GM18499 (cell line): ENCODE data around the gene PCDHGA7.
"Not testable (repeated sequence)": the region's sequence is repeated elsewhere in the genome, so short reads cannot be mapped to it uniquely, and the experiment has no call there.

ENCODE experiments used
- ATAC-seq: cut with Tn5 transposase; IDR thresholded peaks from one replicate; pipeline ENCODE4 v1.9.1; 2021; ENCODE audit warnings: moderate number of reproducible peaks; ENCODE audit not compliant: insufficient read depth, unreplicated experiment

Gene PCDHGA7

DNA sequence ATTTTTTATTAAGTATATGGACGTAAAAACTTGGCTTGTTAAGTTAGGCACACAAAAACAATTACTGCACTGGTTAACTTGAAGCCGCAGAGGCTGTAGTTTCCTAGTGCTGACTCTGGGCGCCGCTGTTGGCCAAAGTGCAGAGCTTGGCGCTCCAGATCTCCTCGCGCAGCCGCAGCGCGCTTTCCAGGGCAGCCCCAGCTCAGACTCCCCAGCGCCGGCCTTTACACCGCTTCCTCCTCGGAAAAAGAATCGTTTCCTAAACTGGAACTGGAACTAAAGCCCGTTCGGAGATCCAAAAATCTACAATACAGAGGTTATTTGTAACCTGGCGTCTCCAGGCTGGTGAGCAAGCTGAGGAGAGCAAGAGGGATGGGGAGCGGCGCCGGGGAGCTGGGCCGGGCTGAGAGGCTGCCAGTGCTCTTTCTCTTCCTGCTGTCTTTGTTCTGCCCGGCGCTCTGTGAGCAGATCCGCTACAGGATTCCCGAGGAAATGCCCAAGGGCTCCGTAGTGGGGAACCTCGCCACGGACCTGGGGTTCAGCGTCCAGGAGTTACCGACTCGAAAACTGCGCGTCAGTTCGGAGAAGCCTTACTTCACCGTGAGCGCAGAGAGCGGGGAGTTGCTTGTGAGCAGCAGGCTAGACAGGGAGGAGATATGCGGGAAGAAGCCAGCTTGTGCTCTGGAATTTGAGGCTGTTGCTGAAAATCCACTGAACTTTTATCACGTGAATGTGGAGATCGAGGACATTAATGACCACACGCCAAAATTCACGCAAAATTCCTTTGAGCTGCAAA, 15.4 kb downstream of the PCDHGA7 start, which contains the start of gene PCDHGB5:
PCDHGB5 (plus strand) TSS at position 192 of the 796 bp plus-strand sequence; CDS start at position 373, 181 bp downstream.
- peak; percentile 78 for ATAC-seq

DNA sequence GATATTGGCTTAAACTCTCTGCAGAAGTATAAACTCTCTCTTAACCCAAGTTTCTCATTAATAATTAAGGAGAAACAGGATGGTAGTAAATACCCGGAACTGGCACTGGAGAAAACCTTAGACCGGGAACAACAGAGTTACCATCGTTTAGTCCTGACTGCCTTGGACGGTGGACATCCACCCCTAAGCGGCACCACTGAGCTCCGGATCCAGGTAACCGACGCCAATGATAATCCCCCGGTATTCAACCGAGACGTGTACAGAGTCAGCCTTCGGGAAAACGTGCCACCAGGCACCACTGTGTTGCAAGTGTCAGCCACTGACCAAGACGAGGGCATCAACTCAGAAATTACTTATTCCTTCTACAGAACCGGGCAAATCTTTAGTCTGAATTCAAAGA, 16.1 kb downstream of the PCDHGA7 start:
- no peak for ATAC-seq

DNA sequence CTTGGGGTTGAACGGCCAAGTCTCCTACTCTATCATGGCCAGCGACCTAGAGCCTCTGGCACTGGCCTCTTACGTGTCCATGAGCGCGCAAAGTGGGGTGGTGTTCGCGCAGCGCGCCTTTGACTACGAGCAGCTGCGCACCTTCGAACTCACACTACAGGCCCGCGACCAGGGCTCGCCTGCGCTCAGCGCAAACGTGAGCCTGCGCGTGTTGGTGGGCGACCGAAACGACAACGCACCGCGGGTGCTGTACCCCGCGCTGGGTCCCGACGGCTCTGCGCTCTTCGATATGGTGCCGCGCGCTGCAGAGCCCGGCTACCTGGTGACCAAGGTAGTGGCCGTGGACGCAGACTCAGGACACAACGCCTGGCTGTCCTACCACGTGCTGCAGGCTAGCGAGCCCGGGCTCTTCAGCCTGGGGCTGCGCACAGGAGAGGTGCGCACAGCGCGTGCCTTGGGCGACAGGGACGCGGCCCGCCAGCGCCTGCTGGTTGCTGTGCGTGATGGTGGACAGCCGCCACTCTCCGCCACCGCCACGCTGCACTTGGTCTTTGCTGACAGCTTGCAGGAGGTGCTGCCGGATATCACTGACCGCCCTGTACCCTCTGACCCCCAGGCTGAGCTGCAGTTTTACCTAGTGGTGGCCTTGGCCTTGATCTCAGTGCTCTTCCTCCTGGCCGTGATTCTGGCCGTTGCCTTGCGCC, 17.2 kb downstream of the PCDHGA7 start:
- no peak for ATAC-seq

DNA sequence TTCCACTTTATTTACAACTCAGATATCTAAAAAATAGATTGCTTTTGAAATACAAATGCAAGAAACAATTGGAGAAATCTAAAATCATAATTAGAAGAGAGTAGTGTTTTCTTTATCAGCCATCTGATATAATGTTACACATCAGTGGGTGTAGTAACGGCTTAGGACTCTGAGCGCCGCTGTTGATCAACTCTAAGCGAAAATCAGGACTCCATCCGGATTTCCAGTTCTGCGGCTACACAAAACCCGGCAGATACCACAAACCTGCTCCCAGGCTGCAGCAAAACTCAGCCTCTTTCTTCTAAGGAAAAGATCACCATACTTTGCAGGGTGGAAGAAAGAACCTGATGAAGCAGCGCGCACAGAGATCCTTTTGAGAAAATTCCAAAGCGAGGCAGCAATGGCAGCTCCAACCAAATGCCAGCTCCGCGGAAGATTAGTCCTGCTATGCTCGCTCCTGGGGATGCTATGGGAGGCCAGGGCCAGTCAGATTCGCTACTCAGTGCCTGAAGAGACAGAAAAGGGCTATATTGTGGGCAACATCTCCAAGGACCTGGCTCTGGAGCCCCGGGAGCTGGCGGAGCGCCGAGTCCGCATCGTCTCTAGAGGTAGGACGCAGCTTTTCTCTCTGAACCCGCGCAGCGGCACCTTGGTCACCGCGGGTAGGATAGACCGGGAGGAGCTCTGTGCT, 20.2 kb downstream of the PCDHGA7 start, which contains the start of gene PCDHGA9:
PCDHGA9 (plus strand) TSS at position 226 of the 691 bp plus-strand sequence; CDS start at position 401, 175 bp downstream.
- no peak for ATAC-seq

DNA sequence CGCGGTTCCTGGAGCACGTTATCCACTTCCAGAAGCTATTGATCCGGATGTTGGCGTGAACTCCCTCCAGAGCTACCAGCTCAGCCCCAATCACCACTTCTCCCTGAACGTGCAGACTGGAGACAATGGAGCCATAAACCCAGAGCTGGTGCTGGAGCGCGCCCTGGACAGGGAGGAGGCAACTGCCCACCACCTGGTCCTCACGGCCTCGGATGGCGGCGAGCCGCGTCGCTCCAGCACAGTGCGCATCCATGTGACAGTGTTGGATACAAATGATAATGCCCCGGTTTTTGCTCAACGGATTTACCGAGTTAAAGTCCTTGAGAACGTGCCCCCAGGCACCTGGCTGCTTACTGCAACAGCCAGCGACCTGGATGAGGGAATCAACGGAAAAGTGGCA, 20.8 kb downstream of the PCDHGA7 start:
- no peak for ATAC-seq

DNA sequence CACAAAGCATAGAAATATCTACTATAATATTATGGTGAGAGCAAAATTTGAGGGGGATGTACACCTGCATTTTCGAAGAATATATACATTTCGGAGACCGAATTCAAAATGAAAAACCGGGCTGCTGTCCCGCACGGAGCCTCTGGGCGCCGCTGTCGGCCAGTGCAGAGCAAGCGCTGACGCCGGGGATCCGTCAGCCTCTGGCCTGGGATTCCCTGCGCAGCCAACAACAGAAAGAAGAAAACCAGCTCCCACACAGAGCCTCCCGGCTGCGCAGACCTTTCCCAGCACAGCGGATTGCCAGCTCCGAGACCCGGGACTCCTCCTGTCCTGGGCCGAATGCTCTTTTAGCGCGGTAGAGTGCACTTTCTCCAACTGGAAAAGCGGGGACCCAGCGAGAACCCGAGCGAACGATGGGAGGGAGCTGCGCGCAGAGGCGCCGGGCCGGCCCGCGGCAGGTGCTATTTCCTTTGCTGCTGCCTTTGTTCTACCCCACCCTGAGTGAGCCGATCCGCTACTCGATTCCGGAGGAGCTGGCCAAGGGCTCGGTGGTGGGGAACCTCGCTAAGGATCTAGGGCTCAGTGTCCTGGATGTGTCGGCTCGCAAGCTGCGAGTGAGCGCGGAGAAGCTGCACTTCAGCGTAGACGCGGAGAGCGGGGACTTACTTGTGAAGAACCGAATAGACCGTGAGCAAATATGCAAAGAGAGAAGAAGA, 25.4 kb downstream of the PCDHGA7 start, which contains the start of gene PCDHGB6:
PCDHGB6 (plus strand) TSS at position 232 of the 716 bp plus-strand sequence; CDS start at position 414, 182 bp downstream.
- not testable (repeated sequence) for ATAC-seq

DNA sequence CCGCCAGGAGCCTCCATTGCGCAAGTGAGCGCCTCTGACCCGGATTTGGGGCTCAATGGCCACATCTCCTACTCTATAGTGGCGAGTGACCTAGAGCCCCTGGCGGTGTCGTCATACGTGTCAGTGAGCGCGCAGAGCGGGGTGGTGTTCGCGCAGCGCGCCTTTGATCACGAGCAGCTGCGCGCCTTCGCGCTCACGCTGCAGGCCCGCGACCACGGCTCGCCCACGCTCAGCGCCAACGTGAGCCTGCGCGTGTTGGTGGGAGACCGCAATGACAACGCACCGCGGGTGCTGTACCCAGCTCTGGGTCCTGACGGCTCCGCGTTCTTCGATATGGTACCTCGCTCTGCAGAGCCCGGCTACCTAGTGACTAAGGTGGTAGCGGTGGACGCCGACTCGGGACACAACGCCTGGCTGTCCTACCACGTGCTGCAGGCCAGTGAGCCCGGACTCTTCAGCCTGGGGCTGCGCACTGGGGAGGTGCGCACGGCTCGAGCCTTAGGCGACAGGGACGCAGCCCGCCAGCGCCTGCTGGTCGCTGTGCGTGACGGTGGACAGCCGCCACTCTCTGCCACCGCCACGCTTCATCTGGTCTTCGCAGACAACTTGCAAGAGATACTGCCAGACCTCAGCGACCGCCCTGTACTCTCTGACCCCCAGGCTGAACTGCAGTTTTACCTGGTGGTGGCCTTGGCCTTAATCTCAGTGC, 27.2 kb downstream of the PCDHGA7 start:
- ATAC-seq = no peak

DNA sequence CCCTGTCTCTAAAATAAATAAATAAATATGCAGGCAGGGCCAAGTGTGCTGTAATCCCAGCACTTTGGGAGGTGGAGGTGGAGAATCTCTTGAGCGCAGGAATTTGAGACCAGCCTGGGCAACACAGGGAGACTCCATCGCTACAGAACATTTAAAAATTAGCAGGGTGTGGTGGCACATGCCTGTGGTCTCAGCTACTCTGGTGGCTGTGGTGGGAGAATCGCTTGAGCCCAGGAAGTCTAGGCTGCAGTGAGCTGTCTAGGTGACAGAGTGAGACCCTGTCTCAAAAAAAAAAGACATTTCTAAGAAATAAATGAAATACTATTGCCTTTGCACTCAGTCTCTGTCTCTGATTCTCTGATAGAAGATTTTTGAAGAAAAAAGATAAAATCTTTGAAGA, 29.0 kb downstream of the PCDHGA7 start:
- ATAC-seq = no peak

DNA sequence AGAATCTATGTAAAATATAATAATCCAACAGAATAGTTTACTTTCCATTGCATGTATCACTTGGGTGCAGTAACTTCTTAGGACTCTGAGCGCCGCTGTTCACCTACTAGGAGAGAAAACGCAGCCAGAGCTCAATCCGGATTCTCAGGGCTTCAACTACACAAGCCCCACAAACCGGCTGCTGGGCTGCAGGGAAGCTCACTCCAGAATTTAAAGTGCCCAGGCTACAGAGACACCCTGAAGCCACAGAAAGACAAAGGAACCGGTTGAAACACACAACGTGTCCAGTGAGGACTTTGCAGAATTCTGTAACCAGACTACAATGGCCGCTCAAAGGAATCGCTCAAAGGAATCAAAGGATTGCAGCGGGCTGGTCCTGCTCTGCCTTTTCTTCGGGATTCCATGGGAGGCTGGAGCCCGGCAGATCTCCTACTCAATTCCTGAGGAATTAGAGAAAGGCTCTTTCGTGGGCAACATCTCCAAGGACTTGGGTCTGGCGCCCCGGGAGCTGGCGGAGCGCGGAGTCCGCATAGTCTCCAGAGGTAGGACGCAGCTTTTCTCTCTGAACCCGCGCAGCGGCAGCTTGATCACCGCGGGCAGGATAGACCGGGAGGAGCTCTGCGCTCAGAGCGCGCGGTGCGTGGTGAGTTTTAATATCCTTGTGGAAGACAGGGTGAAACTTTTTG, 30.5 kb downstream of the PCDHGA7 start, which contains the start of gene PCDHGA10:
PCDHGA10 (plus strand) TSS at position 134 of the 686 bp plus-strand sequence; CDS start at position 323, 189 bp downstream.
- no peak for ATAC-seq

DNA sequence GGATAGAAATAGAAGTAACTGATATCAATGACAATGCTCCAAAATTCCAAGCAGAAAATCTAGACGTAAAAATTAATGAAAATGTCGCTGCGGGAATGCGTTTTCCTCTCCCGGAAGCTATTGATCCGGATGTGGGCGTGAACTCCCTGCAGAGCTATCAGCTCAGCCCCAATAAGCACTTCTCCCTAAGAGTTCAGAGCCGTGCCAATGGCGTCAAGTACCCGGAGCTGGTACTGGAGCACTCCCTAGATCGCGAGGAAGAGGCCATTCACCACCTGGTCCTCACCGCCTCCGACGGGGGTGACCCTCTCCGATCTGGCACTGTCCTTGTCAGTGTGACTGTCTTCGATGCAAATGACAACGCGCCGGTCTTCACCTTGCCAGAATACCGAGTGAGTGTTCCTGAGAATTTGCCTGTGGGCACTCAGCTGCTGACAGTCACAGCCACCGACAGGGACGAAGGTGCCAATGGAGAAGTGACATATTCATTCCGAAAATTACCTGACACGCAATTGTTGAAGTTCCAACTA, 31.1 kb downstream of the PCDHGA7 start:
- ATAC-seq = no peak

DNA sequence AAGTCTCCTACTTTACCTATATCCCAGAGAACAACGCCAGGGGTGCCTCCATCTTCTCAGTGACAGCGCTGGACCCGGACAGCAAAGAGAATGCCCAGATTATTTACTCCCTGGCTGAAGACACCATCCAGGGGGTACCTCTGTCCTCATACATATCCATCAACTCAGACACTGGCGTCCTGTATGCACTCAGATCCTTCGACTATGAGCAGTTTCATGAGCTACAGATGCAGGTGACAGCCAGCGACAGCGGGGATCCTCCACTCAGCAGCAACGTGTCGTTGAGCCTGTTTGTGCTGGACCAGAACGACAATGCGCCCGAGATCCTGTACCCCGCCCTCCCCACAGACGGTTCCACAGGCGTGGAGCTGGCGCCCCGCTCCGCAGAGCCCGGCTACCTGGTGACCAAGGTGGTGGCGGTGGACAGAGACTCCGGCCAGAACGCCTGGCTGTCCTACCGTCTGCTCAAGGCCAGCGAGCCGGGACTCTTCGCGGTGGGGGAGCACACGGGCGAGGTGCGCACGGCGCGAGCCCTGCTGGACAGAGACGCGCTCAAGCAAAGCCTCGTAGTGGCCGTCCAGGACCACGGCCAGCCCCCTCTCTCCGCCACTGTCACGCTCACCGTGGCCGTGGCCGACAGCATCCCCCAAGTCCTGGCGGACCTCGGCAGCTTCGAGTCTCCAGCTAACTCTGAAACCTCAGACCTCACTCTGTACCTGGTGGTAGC, 32.2 kb downstream of the PCDHGA7 start:
- not testable (repeated sequence) for ATAC-seq

DNA sequence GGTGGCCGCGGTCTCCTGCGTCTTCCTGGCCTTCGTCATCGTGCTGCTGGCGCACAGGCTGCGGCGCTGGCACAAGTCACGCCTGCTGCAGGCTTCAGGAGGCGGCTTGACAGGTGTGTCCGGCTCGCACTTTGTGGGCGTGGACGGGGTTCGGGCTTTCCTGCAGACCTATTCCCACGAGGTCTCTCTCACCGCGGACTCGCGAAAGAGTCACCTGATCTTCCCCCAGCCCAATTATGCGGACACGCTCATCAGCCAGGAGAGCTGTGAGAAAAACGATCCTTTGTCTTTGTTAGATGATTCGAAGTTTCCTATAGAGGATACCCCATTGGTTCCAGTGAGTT, 32.7 kb downstream of the PCDHGA7 start:
- not testable (repeated sequence) for ATAC-seq

DNA sequence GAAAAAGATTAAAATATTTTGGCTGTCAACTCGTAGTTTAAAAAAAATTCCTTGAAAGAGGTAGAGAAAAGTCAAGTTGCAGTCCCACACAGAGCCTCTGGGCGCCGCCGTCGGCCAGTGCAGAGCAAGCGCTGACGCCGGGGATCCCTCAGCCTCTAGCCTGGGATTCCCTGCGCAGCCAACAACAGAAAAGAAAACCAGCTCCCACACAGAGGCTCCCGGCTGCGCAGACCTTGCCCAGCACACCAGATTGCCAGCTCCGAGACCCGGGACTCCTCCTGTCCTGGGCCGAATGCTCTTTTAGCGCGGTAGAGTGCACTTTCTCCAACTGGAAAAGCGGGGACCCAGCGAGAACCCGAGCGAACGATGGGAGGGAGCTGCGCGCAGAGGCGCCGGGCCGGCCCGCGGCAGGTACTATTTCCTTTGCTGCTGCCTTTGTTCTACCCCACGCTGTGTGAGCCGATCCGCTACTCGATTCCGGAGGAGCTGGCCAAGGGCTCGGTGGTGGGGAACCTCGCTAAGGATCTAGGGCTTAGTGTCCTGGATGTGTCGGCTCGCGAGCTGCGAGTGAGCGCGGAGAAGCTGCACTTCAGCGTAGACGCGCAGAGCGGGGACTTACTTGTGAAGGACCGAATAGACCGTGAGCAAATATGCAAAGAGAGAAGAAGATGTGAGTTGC, 35.1 kb downstream of the PCDHGA7 start, which contains the start of gene PCDHGB7:
PCDHGB7 (plus strand) TSS at position 184 of the 679 bp plus-strand sequence; CDS start at position 367, 183 bp downstream.
- not testable (repeated sequence) for ATAC-seq

DNA sequence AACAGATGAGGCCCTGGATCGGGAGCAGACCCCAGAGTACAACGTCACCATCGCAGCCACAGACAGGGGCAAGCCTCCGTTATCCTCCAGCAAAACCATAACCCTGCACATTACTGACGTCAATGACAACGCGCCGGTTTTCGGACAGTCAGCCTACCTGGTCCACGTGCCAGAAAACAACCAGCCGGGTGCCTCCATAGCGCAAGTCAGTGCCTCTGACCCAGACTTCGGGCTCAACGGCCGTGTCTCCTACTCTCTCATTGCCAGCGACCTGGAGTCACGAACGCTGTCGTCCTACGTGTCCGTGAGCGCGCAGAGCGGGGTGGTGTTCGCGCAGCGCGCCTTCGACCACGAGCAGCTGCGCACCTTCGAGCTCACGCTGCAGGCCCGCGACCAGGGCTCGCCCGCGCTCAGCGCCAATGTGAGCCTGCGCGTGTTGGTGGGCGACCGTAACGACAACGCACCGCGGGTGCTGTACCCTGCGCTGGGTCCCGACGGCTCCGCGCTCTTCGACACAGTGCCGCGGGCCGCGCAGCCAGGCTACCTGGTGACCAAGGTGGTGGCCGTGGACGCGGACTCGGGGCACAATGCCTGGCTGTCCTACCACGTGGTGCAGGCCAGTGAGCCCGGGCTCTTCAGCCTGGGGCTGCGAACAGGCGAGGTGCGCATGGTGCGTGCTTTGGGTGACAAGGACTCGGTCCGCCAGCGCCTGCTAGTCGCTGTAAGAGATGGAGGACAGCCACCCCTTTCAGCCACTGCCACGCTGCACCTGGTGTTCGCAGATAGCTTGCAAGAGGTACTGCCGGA, 36.7 kb downstream of the PCDHGA7 start:
- no peak for ATAC-seq

DNA sequence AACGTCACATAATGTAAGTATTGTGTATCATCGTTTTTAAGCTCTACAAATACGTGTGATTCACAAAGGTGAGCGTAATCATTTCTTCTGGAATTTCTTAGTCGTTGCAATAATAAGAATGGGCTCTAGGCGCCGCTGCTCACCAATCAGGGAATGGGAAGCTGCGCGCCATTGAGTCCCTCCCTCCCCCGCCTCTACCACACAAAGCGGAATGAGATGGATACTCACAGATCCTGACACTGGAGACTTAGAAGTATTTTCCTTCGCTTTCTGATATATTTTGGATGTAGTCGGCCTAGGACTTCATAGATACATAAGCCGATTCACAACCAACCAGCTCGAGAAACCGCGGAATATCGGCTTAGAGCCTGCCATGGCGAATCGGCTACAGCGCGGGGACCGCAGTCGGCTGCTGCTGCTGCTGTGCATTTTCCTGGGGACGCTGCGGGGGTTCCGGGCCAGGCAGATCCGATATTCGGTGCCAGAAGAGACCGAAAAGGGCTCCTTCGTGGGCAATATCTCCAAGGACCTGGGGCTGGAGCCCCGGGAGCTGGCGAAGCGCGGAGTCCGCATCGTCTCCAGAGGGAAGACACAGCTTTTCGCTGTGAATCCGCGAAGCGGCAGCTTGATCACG, 38.4 kb downstream of the PCDHGA7 start, which contains the start of gene PCDHGA11:
PCDHGA11 (plus strand) TSS at position 197 of the 634 bp plus-strand sequence; CDS start at position 374, 177 bp downstream.
- ATAC-seq = no peak

DNA sequence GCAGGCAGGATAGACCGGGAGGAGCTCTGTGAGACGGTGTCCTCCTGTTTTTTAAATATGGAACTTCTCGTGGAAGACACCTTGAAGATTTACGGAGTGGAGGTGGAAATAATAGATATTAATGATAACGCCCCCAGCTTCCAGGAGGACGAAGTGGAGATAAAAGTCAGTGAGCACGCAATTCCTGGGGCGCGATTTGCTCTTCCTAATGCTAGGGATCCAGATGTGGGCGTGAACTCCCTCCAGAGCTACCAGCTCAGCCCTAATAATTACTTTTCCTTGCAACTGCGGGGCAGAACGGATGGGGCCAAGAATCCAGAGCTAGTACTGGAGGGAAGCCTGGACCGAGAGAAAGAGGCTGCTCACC, 38.9 kb downstream of the PCDHGA7 start:
- ATAC-seq = no peak
